ENCODE measurements around the gene TET2.

Gene TET2

GRCh38 chr4:105189855-105190650, 43.4 kb downstream of the TET2 start:
- DNase-seq, result peak; percentile 1

GRCh38 chr4:105191621-105192210, 45.0 kb downstream of the TET2 start:
- DNase-seq, result peak; percentile 93

- DNase-seq, result no peak
Observed at GRCh38 chr4:105192474-105192873, 45.8 kb downstream of the TET2 start.

GRCh38 chr4:105192910-105193309, 46.2 kb downstream of the TET2 start:
- no peak for DNase-seq

- DNase-seq, result no peak
Observed at GRCh38 chr4:105193536-105193935, 46.9 kb downstream of the TET2 start.

- DNase-seq, result no peak
Observed at GRCh38 chr4:105194328-105195231, 47.9 kb downstream of the TET2 start.

GRCh38 chr4:105196523-105197145, 50.0 kb downstream of the TET2 start:
- peak; percentile 18 for DNase-seq

GRCh38 chr4:105197777-105198176, 51.1 kb downstream of the TET2 start:
- no peak for DNase-seq

- no peak for DNase-seq
Observed at GRCh38 chr4:105198541-105198940, 51.9 kb downstream of the TET2 start.

- DNase-seq, result no peak
Observed at GRCh38 chr4:105206214-105206613, 59.5 kb downstream of the TET2 start.

- DNase-seq, result no peak
Observed at GRCh38 chr4:105207386-105207785, 60.7 kb downstream of the TET2 start.

GRCh38 chr4:105208561-105208960, 61.9 kb downstream of the TET2 start:
- DNase-seq, result no peak

GRCh38 chr4:105210916-105211315, 64.2 kb downstream of the TET2 start:
- no peak for DNase-seq

- DNase-seq, result no peak
Observed at GRCh38 chr4:105215609-105216313, 69.1 kb downstream of the TET2 start.

- DNase-seq, result no peak
Observed at GRCh38 chr4:105225500-105225899, 78.8 kb downstream of the TET2 start.

GRCh38 chr4:105227054-105227453, 80.4 kb downstream of the TET2 start:
- no peak for DNase-seq

- DNase-seq, result no peak
Observed at GRCh38 chr4:105230287-105230686, 83.6 kb downstream of the TET2 start.

GRCh38 chr4:105232374-105232773, 85.7 kb downstream of the TET2 start:
- DNase-seq, result no peak

- no peak for DNase-seq
Observed at GRCh38 chr4:105234582-105234981, 87.9 kb downstream of the TET2 start.

- DNase-seq, result no peak
Observed at GRCh38 chr4:105236202-105236915, 89.7 kb downstream of the TET2 start.

GRCh38 chr4:105236916-105237311, 90.2 kb downstream of the TET2 start:
- DNase-seq, result no peak

- no peak for DNase-seq
Observed at GRCh38 chr4:105240037-105240436, 93.4 kb downstream of the TET2 start.
